ENCODE data around the gene HMG20B.
"Not testable (repeated sequence)": the region's sequence is repeated elsewhere in the genome, so short reads cannot be mapped to it uniquely, and the experiment has no call there.

HMG20B gene

GRCh38 chr19:3554254-3555083 is 18.3 kb upstream of the HMG20B start:
- in situ Hi-C loops (cut with HindIII; ENCODE audit: low sequenced_read_pairs) = no loop called here

- in situ Hi-C loops (cut with HindIII; ENCODE audit: low sequenced_read_pairs) = no loop called here
Observed at GRCh38 chr19:3555653-3556422, 16.9 kb upstream of the HMG20B start.

DNA sequence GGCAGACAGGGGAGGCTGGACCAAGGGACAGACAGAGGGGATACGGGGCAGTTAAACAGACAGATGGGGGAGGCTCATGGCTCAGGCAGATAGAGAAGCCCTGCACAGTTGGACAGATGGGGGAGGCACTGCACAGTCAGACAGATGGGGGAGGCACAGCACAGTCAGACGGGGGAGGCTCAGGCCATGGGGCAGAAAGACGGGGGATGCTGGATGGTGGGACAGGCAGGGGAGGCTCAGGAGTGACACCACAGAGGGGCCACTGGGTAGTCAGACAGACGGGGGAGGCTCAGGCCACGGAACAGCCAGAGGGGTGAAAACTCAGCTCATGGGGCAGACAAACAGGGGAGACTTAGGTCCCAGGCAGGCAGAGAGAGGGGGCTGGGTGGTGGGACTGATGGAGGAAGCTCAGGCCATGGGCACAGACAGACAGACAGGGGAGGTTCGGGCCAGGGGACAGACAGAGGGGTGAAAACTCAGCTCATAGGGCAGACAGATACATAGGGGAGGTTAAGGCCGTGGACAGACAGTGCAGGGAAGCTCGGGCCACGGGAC is 16.2 kb upstream of the HMG20B start:
- in situ Hi-C loops (cut with HindIII; ENCODE audit: low sequenced_read_pairs) = no loop called here

DNA sequence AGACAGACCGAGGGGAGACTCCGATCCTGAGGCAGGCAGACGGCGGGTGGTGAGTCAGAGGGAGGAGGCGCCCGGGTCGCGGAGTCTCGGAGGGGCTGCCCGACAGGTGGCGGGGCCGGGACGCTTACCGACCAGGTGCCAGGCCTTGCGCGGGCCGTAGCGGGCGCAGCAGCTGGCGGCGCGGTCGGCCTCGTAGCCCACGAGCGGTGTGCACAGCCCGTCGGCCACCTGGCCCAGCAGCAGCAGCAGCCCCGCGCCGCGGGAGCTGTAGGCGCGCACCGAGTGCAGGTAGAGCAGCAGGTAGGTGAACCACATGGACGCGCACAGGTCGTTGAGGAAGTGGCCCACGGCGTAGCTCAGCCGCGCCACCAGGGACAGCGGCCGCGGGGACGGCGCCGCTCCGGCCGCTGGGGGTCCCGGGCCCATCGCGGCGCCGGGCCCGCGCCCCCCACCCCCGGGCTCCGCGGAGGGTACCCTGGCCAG is 15.7 kb upstream of the HMG20B start:
- in situ Hi-C loops (cut with HindIII; ENCODE audit: low sequenced_read_pairs) = no loop called here

DNA sequence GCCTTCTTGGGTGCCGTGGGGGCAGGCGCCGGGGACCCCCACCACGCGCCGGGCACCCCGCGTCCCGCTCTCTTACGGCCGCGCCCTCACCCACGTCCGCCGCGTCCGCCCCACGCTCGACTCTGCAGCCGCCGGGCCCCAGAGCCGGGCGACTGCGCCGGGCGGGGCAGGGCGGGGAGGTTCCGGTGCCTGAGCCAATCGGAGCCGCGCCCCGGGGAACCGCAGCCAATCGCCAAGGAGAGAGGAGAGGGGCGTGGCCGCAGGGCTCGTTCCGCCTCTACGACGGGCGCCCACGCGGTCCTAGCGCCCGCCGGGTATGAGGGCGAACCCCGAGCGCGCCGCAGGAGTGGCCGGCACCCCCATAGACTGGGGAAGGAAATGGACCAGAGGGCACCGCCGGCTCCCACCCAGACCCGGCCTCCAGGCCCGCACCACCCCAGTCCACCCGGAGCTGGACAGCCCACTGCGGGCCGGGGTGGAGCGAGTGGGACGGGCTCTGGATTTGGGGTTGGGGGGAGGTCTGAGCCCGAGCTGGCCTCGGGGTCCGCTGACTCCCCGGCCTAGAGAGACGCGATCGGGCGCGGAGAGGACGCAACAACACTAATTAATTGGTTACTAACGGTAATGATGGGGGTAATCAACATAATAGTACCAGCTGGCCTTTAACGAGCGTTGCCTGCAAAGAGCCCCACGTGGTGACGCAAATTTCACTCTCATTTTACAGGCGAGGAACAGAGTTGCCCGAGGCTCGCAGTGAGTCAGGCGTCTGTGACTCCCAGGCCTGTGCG is 15.1 kb upstream of the HMG20B start, which contains the start of gene MFSD12:
Gene MFSD12, minus strand, starts transcription at position 126 of the 788 bp plus-strand sequence. CDS start 183 bp downstream, outside the sequence.
- in situ Hi-C loops (cut with HindIII; ENCODE audit: low sequenced_read_pairs) = no loop called here

DNA sequence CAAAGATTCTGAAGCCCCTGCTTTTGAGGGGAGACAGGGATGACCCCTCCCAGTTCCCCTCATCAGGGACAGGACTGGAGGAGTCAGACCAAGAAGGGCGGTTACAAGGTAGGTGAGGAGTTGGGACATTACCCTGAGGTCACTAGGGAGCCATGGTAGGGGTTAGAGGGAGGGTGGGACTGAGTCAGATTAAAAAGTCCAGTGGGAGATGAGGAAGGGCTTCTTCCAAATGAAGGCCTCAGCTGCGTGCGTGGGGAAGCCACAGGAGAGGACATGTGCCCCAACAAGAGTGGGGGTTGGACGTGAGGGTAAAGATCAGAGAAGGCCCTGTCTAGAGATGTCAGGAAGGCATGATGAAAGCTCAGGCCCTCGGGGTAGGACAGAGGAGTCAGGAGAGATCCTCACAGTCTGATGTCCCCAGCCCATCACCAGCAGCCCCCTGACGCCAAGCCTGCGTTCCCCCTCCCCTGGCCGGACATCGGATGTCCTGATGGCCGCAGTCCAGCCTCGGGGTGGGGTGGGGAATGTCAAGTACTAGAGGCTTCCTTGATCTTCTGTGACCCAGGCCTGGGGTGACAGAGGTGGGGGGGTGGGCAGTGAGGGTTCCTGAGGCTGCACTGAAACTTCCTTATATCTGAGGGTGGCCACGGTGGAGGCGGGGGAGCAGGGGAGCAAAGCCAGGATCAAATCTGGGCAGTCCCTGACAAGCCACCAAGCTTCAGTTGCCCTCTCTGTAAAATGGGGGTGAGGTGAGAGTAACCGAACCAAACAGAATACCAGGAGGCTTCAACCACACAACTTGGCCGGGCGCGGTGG is 8.8 kb upstream of the HMG20B start:
- in situ Hi-C loops (cut with HindIII; ENCODE audit: low sequenced_read_pairs) = no loop called here

GRCh38 chr19:3565139-3565538 is 7.6 kb upstream of the HMG20B start:
- in situ Hi-C loops (cut with HindIII; ENCODE audit: low sequenced_read_pairs) = no loop called here

DNA sequence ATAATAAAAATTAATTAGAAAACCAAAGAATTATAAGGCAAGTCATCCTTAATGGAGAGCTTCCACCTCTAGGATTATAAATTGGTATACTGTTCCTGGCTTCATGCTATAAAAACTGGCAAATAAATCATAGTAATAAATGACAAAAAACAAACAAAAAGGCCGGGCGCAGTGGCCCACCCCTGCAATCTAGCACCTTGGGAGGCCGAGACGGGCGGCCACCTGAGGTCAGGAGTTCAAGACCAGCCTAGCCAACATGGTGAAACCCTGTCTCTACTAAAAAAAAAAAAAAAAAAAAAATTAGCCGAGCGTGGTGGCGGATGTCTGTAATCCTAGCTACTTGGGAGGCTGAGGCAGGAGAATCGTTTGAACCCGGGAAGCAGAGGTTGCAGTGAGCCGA is 2.7 kb upstream of the HMG20B start:
- in situ Hi-C loops (cut with HindIII; ENCODE audit: low sequenced_read_pairs) = not testable (repeated sequence)

DNA sequence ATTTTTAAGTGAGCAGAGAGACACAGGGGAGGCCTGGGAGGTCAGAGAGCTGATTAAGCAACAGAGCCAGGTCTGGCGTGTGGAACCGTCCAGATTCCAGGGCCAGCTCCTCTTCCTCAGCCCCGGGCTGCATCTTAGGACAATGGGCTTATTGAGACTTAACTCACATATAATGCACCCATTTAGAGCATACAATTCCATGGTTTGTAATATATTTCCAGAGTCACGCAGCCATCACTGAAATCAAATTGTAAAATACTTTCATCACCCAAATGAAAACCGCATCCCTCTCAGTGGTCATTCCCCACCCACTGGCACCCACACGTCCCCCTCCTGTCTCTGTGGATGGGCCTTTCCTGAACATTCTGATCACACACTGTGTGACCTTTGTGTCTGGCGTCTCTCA is 2.1 kb upstream of the HMG20B start:
- in situ Hi-C loops (cut with HindIII; ENCODE audit: low sequenced_read_pairs) = no loop called here

- in situ Hi-C loops (cut with HindIII; ENCODE audit: low sequenced_read_pairs) = no loop called here
Observed at GRCh38 chr19:3572132-3572854, 451 bp upstream of the HMG20B start.

DNA sequence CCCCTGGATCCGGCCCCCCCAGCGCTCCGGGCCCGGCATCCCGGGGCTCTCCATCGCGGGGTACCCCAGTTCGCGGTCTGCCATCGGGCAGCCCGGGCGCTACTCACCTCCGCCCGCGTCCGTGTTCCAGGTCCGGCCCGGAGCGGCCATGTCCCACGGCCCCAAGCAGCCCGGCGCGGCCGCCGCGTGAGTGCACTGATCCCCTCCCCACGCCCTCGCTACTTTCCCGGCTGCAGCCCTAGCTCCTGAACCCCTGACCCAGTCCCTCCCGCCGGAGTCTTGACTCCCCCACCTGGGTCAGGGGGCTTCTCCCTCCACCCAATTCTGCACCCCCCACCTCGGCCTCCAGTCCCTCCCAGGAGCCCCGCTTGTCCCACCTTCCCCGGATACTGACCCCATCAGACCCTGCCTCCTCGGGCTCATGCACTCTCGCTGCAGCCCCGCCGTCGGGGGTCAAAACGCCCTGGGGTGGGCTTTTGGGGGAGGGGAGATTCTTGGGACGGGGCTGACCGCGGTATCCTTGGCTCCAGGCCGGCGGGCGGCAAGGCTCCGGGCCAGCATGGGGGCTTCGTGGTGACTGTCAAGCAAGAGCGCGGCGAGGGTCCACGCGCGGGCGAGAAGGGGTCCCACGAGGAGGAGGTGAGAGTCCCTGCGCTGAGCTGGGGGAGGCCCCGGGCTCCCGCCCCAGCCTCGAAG is 566 bp downstream of the HMG20B start:
- in situ Hi-C loops (cut with HindIII; ENCODE audit: low sequenced_read_pairs) = no loop called here

DNA sequence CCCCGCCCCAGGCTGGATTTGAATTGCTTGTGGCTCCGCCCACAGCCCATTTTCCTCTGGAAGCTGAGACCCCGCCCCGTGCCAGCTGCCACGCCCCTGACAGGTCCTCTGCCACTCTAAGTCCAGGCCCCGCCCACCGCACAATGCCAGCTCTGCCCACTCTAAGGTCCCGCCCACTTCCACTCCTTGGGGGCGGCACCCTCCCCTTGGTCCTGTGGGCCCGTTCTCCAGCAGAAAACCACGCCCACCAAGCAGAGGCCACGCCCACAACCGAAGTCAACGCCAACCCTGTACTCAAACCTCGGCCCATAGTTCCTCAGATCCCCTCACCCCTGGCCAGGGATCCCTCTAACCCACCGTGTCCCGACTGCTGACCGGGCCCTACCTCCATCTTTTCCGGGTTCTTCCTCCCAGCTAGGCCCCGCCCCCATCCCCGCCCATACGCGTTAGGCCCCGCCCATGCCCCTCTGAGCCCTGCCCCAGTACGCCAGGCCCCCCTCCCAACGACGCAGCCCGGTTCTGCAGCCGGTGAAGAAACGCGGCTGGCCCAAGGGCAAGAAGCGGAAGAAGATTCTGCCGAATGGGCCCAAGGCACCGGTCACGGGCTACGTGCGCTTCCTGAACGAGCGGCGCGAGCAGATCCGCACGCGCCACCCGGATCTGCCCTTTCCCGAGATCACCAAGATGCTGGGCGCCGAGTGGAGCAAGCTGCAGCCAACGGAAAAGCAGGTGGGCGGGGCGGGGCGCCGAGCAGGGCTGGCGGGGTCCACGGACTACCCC is 1.3 kb downstream of the HMG20B start:
- in situ Hi-C loops (cut with HindIII; ENCODE audit: low sequenced_read_pairs) = no loop called here

DNA sequence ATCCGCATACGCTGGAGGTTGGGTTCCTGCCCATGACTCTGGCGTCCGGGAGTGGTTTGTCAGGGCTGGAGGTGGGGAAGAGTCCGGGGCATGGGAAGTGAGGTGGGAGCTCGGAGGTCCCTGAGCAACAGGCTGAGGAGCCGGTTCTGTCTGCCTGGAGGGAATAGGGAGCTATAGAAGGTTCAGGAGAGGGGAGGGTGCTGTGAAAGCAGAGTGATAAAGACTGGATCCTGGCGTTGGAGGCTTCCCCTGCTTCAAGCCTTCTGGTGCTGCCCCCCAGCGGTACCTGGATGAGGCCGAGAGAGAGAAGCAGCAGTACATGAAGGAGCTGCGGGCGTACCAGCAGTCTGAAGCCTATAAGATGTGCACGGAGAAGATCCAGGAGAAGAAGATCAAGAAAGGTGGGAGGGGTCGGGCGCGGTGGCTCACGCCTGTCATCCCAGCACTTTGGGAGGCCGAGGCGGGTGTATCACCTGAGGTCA is 2.6 kb downstream of the HMG20B start:
- in situ Hi-C loops (cut with HindIII; ENCODE audit: low sequenced_read_pairs) = no loop called here

GRCh38 chr19:3575949-3576673 is 3.4 kb downstream of the HMG20B start:
- in situ Hi-C loops (cut with HindIII; ENCODE audit: low sequenced_read_pairs) = no loop called here

DNA sequence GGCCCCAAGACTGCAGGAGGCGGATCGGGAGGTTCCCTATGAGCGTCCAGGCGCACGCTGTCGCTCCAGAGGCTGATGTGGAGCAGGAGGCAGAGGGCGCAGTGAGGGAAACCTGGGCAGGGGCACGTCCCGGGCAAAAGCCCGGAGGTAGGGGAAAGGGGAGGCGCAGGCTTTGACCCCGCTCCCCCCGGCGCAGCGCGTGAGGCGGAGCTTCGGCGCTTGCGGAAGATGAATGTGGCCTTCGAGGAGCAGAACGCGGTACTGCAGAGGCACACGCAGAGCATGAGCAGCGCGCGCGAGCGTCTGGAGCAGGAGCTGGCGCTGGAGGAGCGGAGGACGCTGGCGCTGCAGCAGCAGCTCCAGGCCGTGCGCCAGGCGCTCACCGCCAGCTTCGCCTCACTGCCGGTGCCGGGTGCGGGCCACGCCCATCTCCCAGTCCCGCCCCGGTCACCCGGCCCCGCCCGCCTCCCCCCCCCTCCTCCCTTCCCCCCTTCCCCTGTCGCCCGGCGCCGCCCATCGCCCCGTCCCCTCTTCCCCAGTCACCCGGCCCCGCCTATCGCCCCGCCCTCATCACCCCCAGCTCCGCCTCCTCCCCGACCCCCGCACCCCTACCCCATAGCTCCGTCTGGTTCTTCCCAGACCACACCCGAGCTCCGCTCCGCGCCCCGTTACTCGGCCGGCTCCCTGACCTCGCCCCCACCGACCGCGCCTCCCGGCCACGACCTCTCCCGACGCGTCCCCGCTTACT is 4.1 kb downstream of the HMG20B start:
- in situ Hi-C loops (cut with HindIII; ENCODE audit: low sequenced_read_pairs) = no loop called here

DNA sequence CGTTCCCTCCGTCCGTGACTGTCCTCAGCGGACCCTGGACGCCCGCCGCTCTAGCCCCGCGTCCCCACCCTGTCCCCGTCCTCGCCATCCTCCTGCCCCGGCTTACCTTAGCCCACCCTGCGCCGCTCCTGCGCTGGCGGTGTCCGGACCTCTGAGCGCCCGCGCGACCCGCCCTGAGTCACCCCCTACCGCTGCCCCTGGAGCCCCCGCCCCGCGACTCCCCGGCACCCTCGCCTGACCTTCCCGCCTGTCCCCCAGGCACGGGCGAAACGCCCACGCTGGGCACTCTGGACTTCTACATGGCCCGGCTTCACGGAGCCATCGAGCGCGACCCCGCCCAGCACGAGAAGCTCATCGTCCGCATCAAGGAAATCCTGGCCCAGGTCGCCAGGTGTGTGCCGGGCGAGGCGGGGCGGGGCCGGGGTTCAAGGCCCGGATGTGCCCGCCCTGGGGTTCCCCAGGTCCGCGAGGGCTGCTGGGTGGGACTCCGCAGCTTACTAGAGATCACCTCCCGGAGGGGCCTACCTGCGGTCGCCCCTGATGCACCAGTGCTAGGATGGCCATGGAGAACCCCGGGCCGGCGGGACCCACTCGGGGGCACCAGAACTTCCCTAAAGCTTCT is 5.1 kb downstream of the HMG20B start:
- in situ Hi-C loops (cut with HindIII; ENCODE audit: low sequenced_read_pairs) = no loop called here
